ENCODE measurements around the gene IFT88. TPM values are rescaled to one million over a fixed set of nuclear protein-coding genes. Genes with fewer than 3 reads are reported as not detected.

The IFT88 gene
- total and polyA plus RNA-seq, 4 donors = 7.1 to 18.7 (median 10.5) TPM

- H3K4me3 ChIP-seq (ENCODE audit: low read depth in 1 of 3, low read length in 3 of 3) = no peak overlapping the region
- no peak overlapping the region for H3K9ac ChIP-seq (ENCODE audit: low read depth in 1 of 2, low read length in 2 of 2)
- TF ChIP-seq RXRA (IDR thresholded peaks at IDR 0.05) = no peak
- TF ChIP-seq YY1 (IDR thresholded peaks at IDR 0.05) = no peak
- no peak for TF ChIP-seq TAF1 (conservative IDR thresholded peaks at IDR 0.05)
- TF ChIP-seq REST (IDR thresholded peaks at IDR 0.05) = no peak
- no peak for TF ChIP-seq EGR1 (IDR thresholded peaks at IDR 0.05; ENCODE audit: low read depth in 2 of 2)
- TF ChIP-seq ZBTB33 (IDR thresholded peaks at IDR 0.05) = no peak
- TF ChIP-seq, protein P1, sequence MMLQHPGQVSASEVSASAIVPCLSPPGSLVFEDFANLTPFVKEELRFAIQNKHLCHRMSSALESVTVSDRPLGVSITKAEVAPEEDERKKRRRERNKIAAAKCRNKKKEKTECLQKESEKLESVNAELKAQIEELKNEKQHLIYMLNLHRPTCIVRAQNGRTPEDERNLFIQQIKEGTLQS (IDR thresholded peaks at IDR 0.05) = no peak
- no peak for TF ChIP-seq RAD21 (IDR thresholded peaks at IDR 0.05)
- no peak for TF ChIP-seq NR2F2 (IDR thresholded peaks at IDR 0.05)
- TF ChIP-seq HNF4A (conservative IDR thresholded peaks at IDR 0.05) = no peak
- no peak for TF ChIP-seq FOXA2 (IDR thresholded peaks at IDR 0.05)
- TF ChIP-seq HNF4G (IDR thresholded peaks at IDR 0.05) = no peak
- TF ChIP-seq, protein P2, sequence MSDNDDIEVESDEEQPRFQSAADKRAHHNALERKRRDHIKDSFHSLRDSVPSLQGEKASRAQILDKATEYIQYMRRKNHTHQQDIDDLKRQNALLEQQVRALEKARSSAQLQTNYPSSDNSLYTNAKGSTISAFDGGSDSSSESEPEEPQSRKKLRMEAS (IDR thresholded peaks at IDR 0.05) = no peak
- no peak overlapping the region for H3K27ac ChIP-seq (ENCODE audit: low read depth in 1 of 2, low read length in 2 of 2)
- H3K27me3 ChIP-seq (ENCODE audit: control insufficient read depth in 4 of 4, insufficient read depth in 4 of 4, low read length in 3 of 4) = no peaks in the 10 kb centered on the region
- 96% methylated on average over 3 of the region's 3 CpGs for WGBS
- DNase-seq (ENCODE audit: low spot score) = no peak
- no peaks in the 10 kb centered on the region for H3K9me3 ChIP-seq (ENCODE audit: control insufficient read depth in 4 of 4, low read length in 3 of 4)
- H3K4me1 ChIP-seq (ENCODE audit: control insufficient read depth in 4 of 4, insufficient read depth in 4 of 4, low read length in 3 of 4) = no peaks in the 10 kb centered on the region
- peaks cover 0 to 11% (median 4%) of the 10 kb centered on the region in 4 donors for H3K36me3 ChIP-seq (ENCODE audit: control insufficient read depth in 4 of 4, insufficient read depth in 3 of 4, low read depth in 1 of 4, low read length in 3 of 4)
Observed at GRCh38 chr13:20616059-20616797, 49.3 kb downstream of the IFT88 start.

GRCh38 chr13:20623000-20623399 is 56.0 kb downstream of the IFT88 start:
- 99% methylated on average over 3 of the region's 3 CpGs for WGBS
- no peak overlapping the region for H3K4me3 ChIP-seq (ENCODE audit: low read depth in 1 of 3, low read length in 3 of 3)
- DNase-seq (ENCODE audit: low spot score) = no peak

More at GRCh38 chr13:20623000-20623399, 56.0 kb downstream of the IFT88 start:
- no peaks in the 10 kb centered on the region for H3K27me3 ChIP-seq (ENCODE audit: control insufficient read depth in 4 of 4, insufficient read depth in 4 of 4, low read length in 3 of 4)
- H3K4me1 ChIP-seq (ENCODE audit: control insufficient read depth in 4 of 4, insufficient read depth in 4 of 4, low read length in 3 of 4) = no peaks in the 10 kb centered on the region
- H3K36me3 ChIP-seq (ENCODE audit: control insufficient read depth in 4 of 4, insufficient read depth in 3 of 4, low read depth in 1 of 4, low read length in 3 of 4) = peaks cover 2 to 14% (median 8%) of the 10 kb centered on the region in 4 donors
- H3K9ac ChIP-seq (ENCODE audit: low read depth in 1 of 2, low read length in 2 of 2) = no peak overlapping the region
- H3K27ac ChIP-seq (ENCODE audit: low read depth in 1 of 2, low read length in 2 of 2) = no peak overlapping the region
- no peaks in the 10 kb centered on the region for H3K9me3 ChIP-seq (ENCODE audit: control insufficient read depth in 4 of 4, low read length in 3 of 4)
- TF ChIP-seq ZBTB33 (IDR thresholded peaks at IDR 0.05) = no peak
- no peak for TF ChIP-seq YY1 (IDR thresholded peaks at IDR 0.05)
- no peak for TF ChIP-seq RXRA (IDR thresholded peaks at IDR 0.05)
- no peak for TF ChIP-seq SP1 (IDR thresholded peaks at IDR 0.05)

All from liver (tissue), 9 donors.